Stimulated activated CD4-positive, alpha-beta T cell treated with anti-CD3 and anti-CD28 coated beads, Interleukin-12 subunit alpha, Interleukin-12 subunit beta, amount 100 ng/mL, for 4 hours (primary cell): ENCODE results near the gene CD68.
A peak's percentile ranks its signal among the peaks of the same experiment; 100 is the strongest.

ENCODE experiments used
- DNase-seq: peaks from one replicate; pipeline ENCODE4 v3.0.0-alpha.2; 2020

CD68 gene

GRCh38 chr17:7559320-7560171 lies 19.9 kb upstream of the CD68 start:
- no peak for DNase-seq

- peak; percentile 52 for DNase-seq
These were observed 19.0 kb upstream of the CD68 start for GRCh38 chr17:7560172-7561027.

GRCh38 chr17:7561028-7561575 lies 18.3 kb upstream of the CD68 start:
- DNase-seq = peak; percentile 86

- DNase-seq = peak; percentile 91
These were observed 17.7 kb upstream of the CD68 start, which contains the start of gene SENP3 for GRCh38 chr17:7561589-7562207. Gene SENP3 (plus strand): TSS chr17:7561919. CDS start chr17:7563077, 1,158 bp downstream.

- no peak for DNase-seq
These were observed 17.2 kb upstream of the CD68 start for GRCh38 chr17:7562208-7562605.

- no peak for DNase-seq
These were observed 16.1 kb upstream of the CD68 start for GRCh38 chr17:7563115-7563869.

GRCh38 chr17:7569571-7569970 lies 9.9 kb upstream of the CD68 start:
- no peak for DNase-seq

- no peak for DNase-seq
These were observed 9.1 kb upstream of the CD68 start for GRCh38 chr17:7570351-7570750.

- no peak for DNase-seq
These were observed 7.2 kb upstream of the CD68 start for GRCh38 chr17:7572338-7572587.

GRCh38 chr17:7572588-7573323 lies 6.7 kb upstream of the CD68 start:
- DNase-seq = peak; percentile 99

GRCh38 chr17:7573324-7574080 lies 5.9 kb upstream of the CD68 start:
- DNase-seq = peak; percentile 90

GRCh38 chr17:7574176-7574953 lies 5.1 kb upstream of the CD68 start:
- DNase-seq = no peak

GRCh38 chr17:7575481-7575883 lies 4.0 kb upstream of the CD68 start:
- no peak for DNase-seq

- DNase-seq = no peak
These were observed 3.5 kb upstream of the CD68 start for GRCh38 chr17:7575959-7576358.

GRCh38 chr17:7576432-7576937 lies 3.0 kb upstream of the CD68 start:
- DNase-seq = no peak

GRCh38 chr17:7577327-7578199 lies 1.9 kb upstream of the CD68 start:
- no peak for DNase-seq

GRCh38 chr17:7579834-7580603 lies 581 bp downstream of the CD68 start:
- no peak for DNase-seq
